Chondrocyte (in vitro differentiated cells): ENCODE measurements around the gene DUSP2. TPM values are rescaled to one million over a fixed set of nuclear protein-coding genes. Genes with fewer than 3 reads are reported as not detected.

Experiments used
- DNase-seq: peaks from one replicate; pipeline ENCODE4 v3.0.0; 2021; ENCODE audit warnings: mixed read lengths, low spot score
- H3K27ac Mint-ChIP-seq: one replicate; pipeline ENCODE4 v1.8.0; 2021; ENCODE audit warnings: mild to moderate bottlenecking, moderate library complexity, mixed read lengths; ENCODE audit not compliant: unreplicated experiment
- H3K27me3 Mint-ChIP-seq: 2 replicates; pipeline ENCODE4 v1.8.0; 2021; ENCODE audit warnings: low read depth, mixed read lengths
- H3K36me3 Mint-ChIP-seq: 2 replicates; pipeline ENCODE4 v1.8.0; 2021; ENCODE audit warnings: low read depth, mixed read lengths
- H3K4me1 Mint-ChIP-seq: 2 replicates; pipeline ENCODE4 v1.8.0; 2021; ENCODE audit warnings: low read depth, mild to moderate bottlenecking, mixed read lengths
- H3K4me3 Mint-ChIP-seq: one replicate; pipeline ENCODE4 v1.8.0; 2021; ENCODE audit warnings: mild to moderate bottlenecking, moderate library complexity, mixed read lengths; ENCODE audit not compliant: unreplicated experiment
- H3K9me3 Mint-ChIP-seq: 2 replicates; pipeline ENCODE4 v1.8.0; 2021; ENCODE audit warnings: low read depth, mixed read lengths
- total RNA-seq: library from RNA; stranded (reverse); gene quantifications from 3 replicates; pipeline ENCODE4 v1.2.1, GENCODE V29; 2021
- TF ChIP-seq, protein P1 (sequence below): fragments of 200-600 bp; sonication (generic); IDR thresholded peaks from 2 replicates; pipeline ENCODE4 v1.5.0; 2021; ENCODE audit warnings: antibody characterized with exemption, mild to moderate bottlenecking, moderate library complexity

Gene DUSP2
- total RNA-seq, 1 donor from 2014 or later: 1.1 TPM

DNA sequence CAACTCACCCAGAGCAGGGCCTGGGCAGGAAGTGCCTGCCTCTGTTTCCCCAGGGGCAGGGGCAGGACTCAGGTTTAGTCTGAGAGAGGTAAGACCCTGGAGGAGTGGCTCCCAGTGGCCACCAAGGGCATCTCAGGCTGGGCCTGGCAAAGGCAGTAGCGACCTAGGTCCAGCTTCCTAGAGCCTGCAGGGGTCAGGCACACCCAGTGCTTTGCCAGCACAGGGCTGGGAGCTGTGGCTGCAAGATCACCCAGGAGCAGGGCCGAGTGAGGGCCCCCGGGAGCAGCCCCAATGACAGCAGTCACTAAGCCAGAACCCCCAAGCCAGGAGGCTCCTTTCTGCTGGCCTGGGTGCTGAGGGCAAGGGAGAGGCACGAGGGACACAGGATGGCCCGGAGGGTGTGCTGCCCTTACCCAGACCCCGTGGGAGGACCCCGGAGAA lies 8.8 kb upstream of the DUSP2 start:
- Mint-ChIP-seq H3K4me3 (no peak overlapping the region), H3K36me3 (no peaks in the 10 kb centered on the region), H3K9me3 (no peaks in the 10 kb centered on the region), H3K27me3 (peaks cover 4% of the 10 kb centered on the region), H3K27ac (no peak overlapping the region), H3K4me1 (no peaks in the 10 kb centered on the region)
- TF ChIP-seq, protein P1, sequence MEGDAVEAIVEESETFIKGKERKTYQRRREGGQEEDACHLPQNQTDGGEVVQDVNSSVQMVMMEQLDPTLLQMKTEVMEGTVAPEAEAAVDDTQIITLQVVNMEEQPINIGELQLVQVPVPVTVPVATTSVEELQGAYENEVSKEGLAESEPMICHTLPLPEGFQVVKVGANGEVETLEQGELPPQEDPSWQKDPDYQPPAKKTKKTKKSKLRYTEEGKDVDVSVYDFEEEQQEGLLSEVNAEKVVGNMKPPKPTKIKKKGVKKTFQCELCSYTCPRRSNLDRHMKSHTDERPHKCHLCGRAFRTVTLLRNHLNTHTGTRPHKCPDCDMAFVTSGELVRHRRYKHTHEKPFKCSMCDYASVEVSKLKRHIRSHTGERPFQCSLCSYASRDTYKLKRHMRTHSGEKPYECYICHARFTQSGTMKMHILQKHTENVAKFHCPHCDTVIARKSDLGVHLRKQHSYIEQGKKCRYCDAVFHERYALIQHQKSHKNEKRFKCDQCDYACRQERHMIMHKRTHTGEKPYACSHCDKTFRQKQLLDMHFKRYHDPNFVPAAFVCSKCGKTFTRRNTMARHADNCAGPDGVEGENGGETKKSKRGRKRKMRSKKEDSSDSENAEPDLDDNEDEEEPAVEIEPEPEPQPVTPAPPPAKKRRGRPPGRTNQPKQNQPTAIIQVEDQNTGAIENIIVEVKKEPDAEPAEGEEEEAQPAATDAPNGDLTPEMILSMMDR: no peak
- DNase-seq: peak; percentile 79

DNA sequence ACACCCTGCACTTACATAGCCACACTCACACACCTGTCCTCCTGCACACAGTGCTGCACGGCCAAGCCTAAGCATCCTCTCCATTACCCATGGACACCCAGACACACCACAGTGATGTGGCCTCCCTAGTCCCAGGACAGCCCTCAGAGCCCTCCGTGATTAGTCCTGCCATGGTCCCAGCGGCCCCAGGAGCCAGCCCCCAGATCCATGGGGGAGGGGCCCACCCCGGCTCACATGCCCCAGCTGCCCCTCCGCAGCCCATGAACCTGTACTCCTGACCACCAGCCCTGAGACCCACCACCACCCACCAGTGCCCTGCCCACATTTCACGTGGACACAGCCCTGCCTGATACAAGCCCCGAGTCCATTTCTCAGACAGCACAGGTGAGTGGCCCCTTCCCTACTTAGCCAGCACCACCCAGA lies 8.1 kb upstream of the DUSP2 start:
- no peak overlapping the region for H3K27ac Mint-ChIP-seq
- no peak overlapping the region for H3K4me3 Mint-ChIP-seq
- no peaks in the 10 kb centered on the region for H3K36me3 Mint-ChIP-seq
- peaks cover 2% of the 10 kb centered on the region for H3K27me3 Mint-ChIP-seq
- peak; percentile 75 for DNase-seq
- TF ChIP-seq, protein P1: no peak
- H3K4me1 Mint-ChIP-seq: peaks cover 2% of the 10 kb centered on the region
- H3K9me3 Mint-ChIP-seq: no peaks in the 10 kb centered on the region

DNA sequence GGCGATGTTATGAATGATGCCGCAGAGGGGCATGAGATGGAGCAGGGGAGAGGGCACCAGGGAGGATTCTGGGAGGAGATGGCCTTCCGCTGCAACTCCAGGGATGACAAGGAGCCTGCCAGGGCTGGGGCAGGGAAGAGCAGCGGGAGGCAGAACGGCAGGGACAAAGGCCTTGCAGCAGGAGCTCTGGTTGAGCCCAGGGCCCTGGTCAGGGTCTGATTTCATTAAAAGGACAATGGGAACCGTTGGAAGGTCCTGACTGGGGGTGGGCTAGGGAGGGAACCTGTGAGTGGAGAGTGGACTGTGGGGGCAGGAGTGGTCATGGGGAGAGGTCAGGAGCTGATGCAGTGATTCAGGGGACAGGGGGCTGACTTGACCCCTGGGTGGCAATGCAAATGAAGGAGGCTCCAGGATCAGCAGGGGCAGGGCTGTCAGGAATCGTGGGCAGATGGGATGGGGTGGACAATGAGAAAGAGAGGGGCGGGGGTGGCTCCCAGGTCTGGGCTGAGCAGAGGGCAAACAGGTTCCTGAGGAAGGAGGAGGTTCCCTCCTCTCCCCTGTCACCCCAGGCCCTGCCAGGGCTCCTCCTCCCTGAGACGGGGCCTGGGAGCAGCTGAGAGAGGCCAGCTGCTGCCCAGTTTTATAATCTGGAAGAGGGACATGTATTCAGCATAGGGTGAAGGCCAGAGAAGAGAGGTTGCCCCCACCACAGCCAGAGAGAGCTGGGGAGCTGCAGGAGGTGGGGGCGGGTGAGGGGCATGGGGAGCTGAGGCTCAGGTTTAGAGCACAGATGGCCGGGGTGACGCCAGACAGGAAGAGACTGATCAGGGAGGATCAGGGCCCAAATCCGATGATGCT lies 7.3 kb upstream of the DUSP2 start:
- Mint-ChIP-seq H3K4me3 (no peak overlapping the region), H3K9me3 (no peaks in the 10 kb centered on the region), H3K4me1 (peaks cover 5% of the 10 kb centered on the region), H3K27me3 (peaks cover 2% of the 10 kb centered on the region), H3K36me3 (no peaks in the 10 kb centered on the region), H3K27ac (no peak overlapping the region)
- TF ChIP-seq, protein P1: no peak
- DNase-seq: peak; percentile 57

DNA sequence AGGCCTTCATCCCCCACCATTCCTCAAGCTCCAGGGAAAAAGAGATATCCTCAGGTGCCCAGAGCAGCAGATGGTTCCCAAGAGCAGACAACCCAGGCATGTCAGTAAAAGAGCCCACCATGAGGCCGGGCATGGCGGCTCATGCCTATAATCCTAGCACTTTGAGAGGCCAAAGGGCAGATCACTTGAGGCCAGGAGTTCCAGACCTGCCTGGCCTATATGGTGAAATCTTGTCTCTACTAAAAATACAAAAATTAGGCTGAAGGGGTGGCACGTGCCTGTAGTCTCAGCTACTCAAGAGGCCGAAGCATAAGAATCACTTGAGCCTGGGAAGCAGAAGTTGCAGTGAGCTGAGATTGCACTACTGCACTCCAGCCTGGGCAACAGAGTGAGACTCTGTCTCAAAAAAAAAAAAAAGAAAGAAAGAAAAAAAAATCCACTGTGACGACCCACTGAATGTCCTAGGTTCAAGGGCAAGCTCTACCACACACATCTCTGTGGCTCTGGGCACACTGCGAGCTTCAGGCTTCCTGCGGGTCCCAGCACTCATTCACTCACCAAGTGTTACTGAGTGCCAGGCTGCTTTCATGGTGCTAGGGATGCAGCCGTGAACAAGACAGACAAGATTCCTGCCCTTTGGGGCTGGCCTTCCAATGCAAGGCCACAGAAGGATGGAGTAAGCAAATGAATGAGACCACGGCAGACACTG lies 6.5 kb upstream of the DUSP2 start:
- no peaks in the 10 kb centered on the region for H3K36me3 Mint-ChIP-seq
- H3K27me3 Mint-ChIP-seq: peaks cover 2% of the 10 kb centered on the region
- peaks cover 5% of the 10 kb centered on the region for H3K4me1 Mint-ChIP-seq
- H3K4me3 Mint-ChIP-seq: no peak overlapping the region
- TF ChIP-seq, protein P1: no peak
- no peaks in the 10 kb centered on the region for H3K9me3 Mint-ChIP-seq
- no peak overlapping the region for H3K27ac Mint-ChIP-seq
- no peak for DNase-seq

DNA sequence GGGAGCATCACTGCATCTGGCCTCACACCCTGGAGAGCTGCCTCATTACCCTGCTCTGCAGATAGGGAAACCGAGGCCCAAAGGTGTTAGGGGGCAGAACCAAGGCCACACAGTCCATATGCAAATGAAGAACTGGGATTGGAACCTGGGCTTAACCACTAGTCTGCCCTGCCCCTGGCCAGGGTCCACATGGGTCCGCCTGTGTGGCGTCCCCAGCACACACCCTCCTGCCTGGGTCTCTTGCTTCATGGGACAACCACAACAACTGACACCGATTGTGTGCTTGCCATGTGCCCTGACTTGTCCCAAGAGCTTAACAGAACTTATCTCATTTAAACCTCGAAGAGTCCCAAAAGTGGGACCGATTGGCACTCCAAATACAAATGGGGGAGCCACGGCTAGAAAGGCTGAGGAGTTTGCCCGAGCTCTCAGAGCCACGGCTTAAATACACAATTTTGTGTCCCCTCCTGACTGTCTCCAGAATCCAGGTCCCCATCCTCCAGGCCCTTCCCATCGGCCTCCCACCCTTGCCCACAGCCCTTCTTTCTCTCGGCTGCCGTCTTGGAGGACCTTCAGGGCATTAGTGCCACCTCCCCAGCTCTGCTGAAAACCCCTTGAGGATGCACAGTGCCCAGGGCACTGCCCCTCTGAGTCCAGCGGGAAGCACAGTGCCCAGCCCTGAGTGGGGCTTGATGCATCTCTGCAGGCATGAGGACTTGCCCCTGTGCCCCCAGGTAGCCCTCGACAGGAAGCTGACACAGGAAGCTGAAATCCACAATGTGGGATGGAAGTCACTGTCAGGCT lies 5.8 kb upstream of the DUSP2 start:
- H3K27me3 Mint-ChIP-seq: peaks cover 2% of the 10 kb centered on the region

More for the DNA sequence above, 5.8 kb upstream of the DUSP2 start:
- peak; percentile 53 for DNase-seq
- Mint-ChIP-seq H3K4me3 (no peak overlapping the region), H3K9me3 (no peaks in the 10 kb centered on the region), H3K36me3 (no peaks in the 10 kb centered on the region), H3K4me1 (peaks cover 5% of the 10 kb centered on the region), H3K27ac (no peak overlapping the region)
- TF ChIP-seq, protein P1: no peak
